HG02884 (cell line): ENCODE measurements around the gene LRRTM2.
"Not testable (repeated sequence)": the region's sequence is repeated elsewhere in the genome, so short reads cannot be mapped to it uniquely, and the experiment has no call there.

Source experiments
- ATAC-seq: cut with Tn5 transposase; IDR thresholded peaks from one replicate; pipeline ENCODE4 v1.9.1; 2021; ENCODE audit warnings: mild to moderate bottlenecking, moderate library complexity; ENCODE audit not compliant: unreplicated experiment

LRRTM2 gene

GRCh38 chr5:138874771-138875551, at the start of gene LRRTM2:
Gene LRRTM2 (minus strand): TSS chr5:138875335. CDS start chr5:138874911, 424 bp downstream.
- no peak for ATAC-seq

DNA sequence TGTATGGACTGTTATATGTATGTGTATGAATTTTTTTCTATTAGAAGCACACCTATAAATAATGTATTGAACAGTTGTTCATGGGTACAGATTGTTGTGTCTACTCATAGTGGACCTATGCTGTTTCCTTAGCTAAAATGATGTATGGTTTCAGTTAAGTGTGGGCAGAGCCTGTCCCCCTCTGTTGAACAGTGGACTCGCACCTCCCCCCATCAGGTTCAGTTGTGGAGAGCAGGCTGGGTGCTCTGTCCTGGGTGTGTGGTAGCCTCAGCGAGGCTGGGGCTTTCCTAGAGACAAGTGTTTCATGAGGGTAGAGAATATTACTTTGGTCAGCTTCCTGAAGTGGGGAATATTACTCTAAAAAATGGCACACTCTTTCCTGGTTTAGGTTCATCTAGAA, 47.4 kb upstream of the LRRTM2 start:
- ATAC-seq, result no peak

DNA sequence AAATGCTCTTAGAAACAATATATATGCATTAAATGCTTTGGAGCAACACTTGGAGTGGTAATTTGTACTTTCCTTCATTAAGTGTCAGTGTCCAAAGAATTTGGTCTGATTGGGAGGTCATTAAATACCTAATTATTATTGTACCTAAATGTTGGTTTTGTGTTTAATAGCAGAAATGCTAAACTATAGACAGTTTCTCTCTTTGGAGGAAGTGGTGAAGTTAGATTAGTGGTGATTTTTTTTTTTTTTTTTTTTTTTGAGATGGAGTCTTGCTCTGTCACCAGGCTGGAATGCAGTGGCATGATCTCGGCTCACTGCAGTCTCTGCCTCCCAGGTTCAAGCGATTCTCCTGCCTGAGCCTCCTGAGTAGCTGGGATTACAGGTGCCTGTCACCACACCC, 46.2 kb upstream of the LRRTM2 start:
- ATAC-seq, result not testable (repeated sequence)

- ATAC-seq, result no peak
These were observed 45.0 kb upstream of the LRRTM2 start for GRCh38 chr5:138920181-138920580.

DNA sequence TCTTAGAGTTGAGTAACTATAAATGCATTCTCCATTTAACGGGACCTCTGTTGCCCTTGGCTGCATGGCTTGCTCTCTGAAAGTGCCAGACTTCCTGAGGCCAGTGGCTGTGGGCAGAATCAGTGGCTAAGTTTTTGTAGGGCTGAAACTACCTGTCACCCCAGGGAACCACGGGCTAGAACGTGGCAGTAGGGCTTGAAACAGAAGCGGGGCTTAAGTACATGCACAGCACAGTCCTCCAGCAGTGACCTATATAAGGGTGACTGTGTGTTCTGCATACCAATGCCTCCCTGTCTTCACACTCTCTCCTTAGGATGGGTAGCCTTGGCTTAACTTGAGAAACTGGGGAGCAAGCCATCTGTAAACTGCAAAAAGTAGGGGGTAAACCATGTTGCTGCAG, 43.6 kb upstream of the LRRTM2 start:
- ATAC-seq, result no peak

DNA sequence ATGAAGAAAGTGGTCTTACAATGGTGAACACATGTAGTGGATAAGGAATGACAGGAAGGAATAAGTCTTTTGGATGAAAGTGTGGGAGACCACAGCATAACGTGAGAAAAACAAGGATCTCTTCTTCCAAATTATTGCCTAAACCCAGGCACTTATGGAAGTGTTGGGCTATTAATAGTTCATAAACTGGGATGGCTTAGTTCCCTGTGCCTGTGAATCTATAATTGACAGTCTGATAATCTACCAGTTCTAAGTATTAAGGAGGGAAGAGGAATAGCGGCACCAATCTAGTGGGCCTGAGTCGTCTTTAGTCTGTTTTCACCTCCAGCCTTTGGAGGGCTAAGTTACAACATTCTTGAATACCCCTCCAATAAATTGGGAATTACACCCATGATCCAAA, 39.2 kb upstream of the LRRTM2 start:
- no peak for ATAC-seq

- no peak for ATAC-seq
These were observed 38.6 kb upstream of the LRRTM2 start for GRCh38 chr5:138913773-138914172.

DNA sequence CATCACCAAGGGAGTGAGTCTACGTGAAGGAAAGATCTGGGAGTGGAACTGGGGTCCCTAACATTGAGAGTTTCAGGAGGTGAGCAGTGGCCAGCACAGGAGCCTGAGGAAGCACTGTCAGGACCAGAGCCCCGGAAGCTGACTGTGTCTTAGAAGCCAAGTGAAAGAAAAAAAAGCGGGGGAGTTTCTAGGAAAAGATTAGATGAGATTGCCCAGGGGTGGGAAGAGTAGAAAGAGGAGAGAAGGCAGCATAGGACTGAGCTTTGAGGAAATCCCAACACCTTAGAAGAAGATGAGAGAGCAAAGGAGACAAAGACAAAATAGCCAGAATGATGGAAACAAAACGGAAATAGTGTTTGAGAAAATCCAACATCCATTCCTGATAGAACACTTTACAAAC, 37.0 kb upstream of the LRRTM2 start:
- no peak for ATAC-seq

GRCh38 chr5:138911441-138911840, 36.3 kb upstream of the LRRTM2 start:
- no peak for ATAC-seq

- ATAC-seq, result no peak
These were observed 35.5 kb upstream of the LRRTM2 start for GRCh38 chr5:138910546-138911185.

DNA sequence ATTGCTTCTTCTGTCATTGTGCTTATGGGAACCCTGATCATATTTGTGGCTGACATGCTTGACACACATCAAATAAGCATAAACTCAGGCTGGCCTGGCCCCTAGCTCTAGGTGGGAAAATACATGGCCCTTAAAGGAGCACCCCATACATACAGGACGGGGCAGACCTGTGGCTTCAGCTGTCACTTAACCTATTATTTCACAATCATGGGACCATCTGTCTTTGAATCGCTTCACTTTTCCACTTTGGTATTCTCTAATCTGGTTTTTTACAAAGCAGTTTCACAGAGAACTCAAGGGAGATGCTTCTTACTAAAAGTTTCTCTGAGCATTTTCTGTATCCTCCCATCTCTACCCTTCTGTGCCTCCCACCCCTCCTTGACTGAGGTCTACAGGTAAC, 34.6 kb upstream of the LRRTM2 start:
- no peak for ATAC-seq

- no peak for ATAC-seq
These were observed 30.4 kb upstream of the LRRTM2 start for GRCh38 chr5:138905541-138905940.

DNA sequence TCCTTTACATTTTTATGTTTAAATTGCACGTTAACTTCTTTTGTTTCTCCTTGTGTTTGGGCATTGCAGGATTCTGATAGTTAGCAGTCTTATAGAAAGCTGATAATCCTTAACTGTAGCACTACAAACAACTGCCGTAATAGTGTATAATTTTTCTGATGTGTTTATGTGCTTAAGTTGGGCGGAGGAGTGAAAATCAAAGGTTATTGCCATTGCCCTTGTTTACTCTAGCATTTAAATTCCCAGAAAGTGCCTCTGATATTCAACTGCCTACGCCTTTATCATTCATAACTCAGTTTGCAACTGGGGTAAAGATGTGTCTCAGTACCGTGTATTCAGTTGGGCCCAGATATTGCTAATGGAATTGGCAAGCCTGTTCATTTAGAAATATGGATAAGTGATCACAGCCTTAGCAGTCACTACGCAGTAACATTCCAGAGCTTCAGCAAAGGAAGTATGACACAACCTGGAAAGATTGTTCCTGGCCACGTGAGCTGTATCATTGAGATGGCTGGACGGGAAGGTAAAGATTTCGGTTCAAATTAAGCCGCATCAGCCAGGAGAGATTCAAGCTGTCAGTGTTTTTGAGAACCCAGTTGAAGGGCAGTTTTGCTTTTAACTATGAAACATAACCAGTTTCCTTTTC, 28.1 kb upstream of the LRRTM2 start:
- ATAC-seq, result no peak

- ATAC-seq, result no peak
These were observed 26.6 kb upstream of the LRRTM2 start for GRCh38 chr5:138901716-138902115.

DNA sequence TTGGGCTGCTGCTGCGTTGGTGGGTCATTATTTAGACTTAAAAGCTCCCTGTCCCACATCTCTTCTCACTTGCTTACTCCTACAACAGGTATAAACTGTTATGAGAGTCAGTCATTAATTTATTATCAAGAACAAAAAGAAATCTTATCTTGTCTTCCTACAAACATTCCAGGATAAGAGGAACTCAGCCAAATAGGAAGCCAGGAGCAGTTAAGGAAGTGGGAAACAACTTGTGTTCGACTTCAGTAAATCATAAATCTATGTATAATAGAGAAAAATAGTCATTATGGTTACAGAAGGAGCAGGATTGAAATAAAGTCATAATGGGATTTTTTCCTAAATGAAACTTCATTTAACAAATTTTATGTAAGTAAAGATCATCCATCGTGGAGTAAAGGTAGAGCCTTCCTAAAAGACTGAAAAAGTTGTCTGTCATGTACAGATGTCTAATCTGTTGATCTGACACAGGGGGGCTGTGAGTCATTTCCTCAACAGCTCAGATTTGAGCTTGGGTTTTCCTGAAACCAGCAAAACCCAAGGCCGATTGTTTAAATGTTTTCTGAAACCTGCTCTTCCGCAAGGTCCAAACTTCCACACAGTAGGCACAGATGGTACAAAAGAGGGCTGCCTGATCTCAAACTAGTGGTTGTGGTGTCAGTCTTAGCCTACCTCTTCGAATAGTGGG, 25.3 kb upstream of the LRRTM2 start:
- ATAC-seq, result no peak

- ATAC-seq, result no peak
These were observed 23.6 kb upstream of the LRRTM2 start for GRCh38 chr5:138898742-138899141.

DNA sequence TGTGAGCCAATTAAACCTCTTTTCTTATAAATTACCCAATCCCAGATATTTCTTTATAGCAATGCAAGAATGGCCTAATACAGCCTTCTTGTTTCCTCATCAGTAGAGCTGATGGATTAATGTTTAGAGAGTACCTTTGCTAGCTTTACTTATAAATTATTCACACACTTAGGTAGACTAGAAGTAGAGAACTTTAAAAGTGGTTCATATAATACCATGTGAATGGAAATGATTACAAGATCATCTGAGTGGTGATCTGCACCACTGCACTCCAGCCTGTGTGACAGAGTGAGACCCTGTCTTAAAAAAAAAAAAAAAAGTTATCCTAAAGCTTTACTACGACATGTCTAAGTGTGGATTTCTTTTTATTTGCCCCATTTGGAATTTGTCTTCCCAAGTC, 23.2 kb upstream of the LRRTM2 start:
- ATAC-seq, result no peak

GRCh38 chr5:138895918-138896317, 20.8 kb upstream of the LRRTM2 start:
- no peak for ATAC-seq

- no peak for ATAC-seq
These were observed 15.5 kb upstream of the LRRTM2 start for GRCh38 chr5:138890644-138891043.

DNA sequence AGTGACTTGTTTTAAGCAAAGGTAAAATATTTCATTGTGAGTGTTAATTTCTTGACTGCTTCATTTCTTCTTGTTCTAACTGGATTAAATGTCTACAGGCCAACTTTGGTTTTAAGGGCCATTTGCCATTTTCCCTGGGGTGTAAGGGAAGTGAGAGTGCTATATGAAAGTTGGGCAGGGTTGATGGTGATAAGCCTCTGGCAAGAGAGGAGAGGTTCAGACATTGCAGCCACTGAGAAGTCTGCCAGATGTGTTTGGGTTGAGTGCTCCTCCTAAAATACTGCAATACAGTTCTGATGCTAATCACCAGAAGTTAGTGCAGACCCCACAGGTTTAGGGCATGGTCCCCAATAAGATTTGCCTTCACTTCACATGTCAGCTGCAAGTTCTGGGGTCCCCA, 14.9 kb upstream of the LRRTM2 start:
- no peak for ATAC-seq

DNA sequence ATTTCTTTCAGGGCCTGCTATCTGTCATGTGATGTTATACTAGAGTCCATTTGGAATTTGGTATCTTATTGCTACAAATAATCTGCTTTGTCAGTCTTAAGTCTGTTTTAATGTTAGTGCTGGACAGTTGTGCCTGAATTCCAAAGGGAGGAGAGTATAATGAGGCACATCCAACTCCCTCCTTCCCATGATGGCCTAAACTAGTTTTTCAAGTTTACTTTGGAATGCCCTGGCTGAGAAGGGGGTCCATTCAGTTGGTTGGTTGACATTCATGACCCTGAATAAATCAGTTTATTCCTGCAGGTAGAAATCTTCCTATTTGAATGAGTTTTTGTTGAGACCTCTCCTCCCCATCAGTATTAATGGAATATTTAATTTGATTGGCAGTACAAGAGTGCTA, 9.4 kb upstream of the LRRTM2 start:
- no peak for ATAC-seq

GRCh38 chr5:138884094-138884493, 9.0 kb upstream of the LRRTM2 start:
- ATAC-seq, result no peak
